ENCODE measurements around the gene SKIC2.

The SKIC2 gene

GRCh38 chr6:31918069-31918720 is 40.8 kb upstream of the SKIC2 start:
- no peak overlapping the region for H3K27ac ChIP-seq
- no peaks in the 10 kb centered on the region for H3K36me3 ChIP-seq (replicated peaks)
- no peak for DNase-seq
- no peaks in the 10 kb centered on the region for H3K27me3 ChIP-seq (replicated peaks)
- in situ Hi-C loops (cut with HindIII; ENCODE audit: low pct_ligation_motif_present, low sequenced_read_pairs): no loop called here
- TF ChIP-seq CTCF (IDR thresholded peaks at IDR 0.05; ENCODE audit: low read depth, low read length, missing control alignments): no peak
- H3K4me3 ChIP-seq (ENCODE audit: low read depth, low read length): no peak overlapping the region

- no peaks in the 10 kb centered on the region for H3K36me3 ChIP-seq (replicated peaks)
- in situ Hi-C loops (cut with HindIII; ENCODE audit: low pct_ligation_motif_present, low sequenced_read_pairs): no loop called here
Observed at GRCh38 chr6:31919624-31920303, 39.2 kb upstream of the SKIC2 start.

GRCh38 chr6:31920811-31921210 is 38.2 kb upstream of the SKIC2 start:
- DNase-seq: no peak
- in situ Hi-C loops (cut with HindIII; ENCODE audit: low pct_ligation_motif_present, low sequenced_read_pairs): no loop called here
- H3K27me3 ChIP-seq (replicated peaks): no peaks in the 10 kb centered on the region
- no peaks in the 10 kb centered on the region for H3K36me3 ChIP-seq (replicated peaks)
- no peak overlapping the region for H3K27ac ChIP-seq
- TF ChIP-seq CTCF (IDR thresholded peaks at IDR 0.05; ENCODE audit: low read depth, low read length, missing control alignments): no peak
- no peak overlapping the region for H3K4me3 ChIP-seq (ENCODE audit: low read depth, low read length)

More at GRCh38 chr6:31919624-31920303, 39.2 kb upstream of the SKIC2 start:
- H3K4me3 ChIP-seq (ENCODE audit: low read depth, low read length): no peak overlapping the region
- H3K27ac ChIP-seq: no peak overlapping the region
- no peak for TF ChIP-seq CTCF (IDR thresholded peaks at IDR 0.05; ENCODE audit: low read depth, low read length, missing control alignments)
- H3K27me3 ChIP-seq (replicated peaks): no peaks in the 10 kb centered on the region
- no peak for DNase-seq

DNA sequence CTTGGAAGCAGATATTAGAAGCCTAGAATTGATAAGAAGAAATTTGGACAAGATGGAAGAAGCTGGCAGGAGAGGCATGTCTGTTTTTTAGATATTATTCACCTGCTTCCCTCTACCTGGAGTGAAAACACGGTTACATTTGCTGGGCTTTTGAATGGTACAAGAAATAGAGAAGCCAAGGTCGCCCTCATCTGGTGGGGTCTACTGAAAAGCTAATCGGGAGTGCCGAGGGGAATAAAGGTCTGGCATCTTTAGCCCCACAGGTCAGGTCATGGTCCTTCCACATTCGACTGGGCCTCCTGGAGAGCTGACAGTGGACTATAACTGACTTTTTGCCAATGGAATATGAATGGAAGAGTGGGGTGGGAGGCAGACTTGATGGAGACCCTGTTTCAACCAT is 36.0 kb upstream of the SKIC2 start:
- peak; percentile 49 for TF ChIP-seq CTCF (IDR thresholded peaks at IDR 0.05; ENCODE audit: low read depth, low read length, missing control alignments)
- in situ Hi-C loops (cut with HindIII; ENCODE audit: low pct_ligation_motif_present, low sequenced_read_pairs): no loop called here
- DNase-seq: no peak

GRCh38 chr6:31927242-31927862 is 31.6 kb upstream of the SKIC2 start, which contains the start of gene C2:
Gene C2 (plus strand): TSS chr6:31927717. CDS start chr6:31927753, 36 bp downstream.
- H3K36me3 ChIP-seq (replicated peaks): no peaks in the 10 kb centered on the region
- no peak within 1 kb of the TSS for H3K4me3 ChIP-seq (ENCODE audit: low read depth, low read length)
- in situ Hi-C loops (cut with HindIII; ENCODE audit: low pct_ligation_motif_present, low sequenced_read_pairs): no loop called here
- no peak for DNase-seq
- H3K27ac ChIP-seq: no peak within 1 kb of the TSS
- no peaks in the 10 kb centered on the region for H3K27me3 ChIP-seq (replicated peaks)
- TF ChIP-seq CTCF (IDR thresholded peaks at IDR 0.05; ENCODE audit: low read depth, low read length, missing control alignments): no peak

More for the DNA sequence above, 36.0 kb upstream of the SKIC2 start:
- H3K27ac ChIP-seq: no peak overlapping the region
- no peaks in the 10 kb centered on the region for H3K36me3 ChIP-seq (replicated peaks)
- no peak overlapping the region for H3K4me3 ChIP-seq (ENCODE audit: low read depth, low read length)
- H3K27me3 ChIP-seq (replicated peaks): no peaks in the 10 kb centered on the region
